HepG2 (cell line): Measurements from ENCODE around the gene ELL. TPM values are rescaled to one million over a fixed set of nuclear protein-coding genes. Genes with fewer than 3 reads are reported as not detected.

ENCODE experiments used
- ASH2L ChIP-seq: fragments of 300-600, 200-600 bp; sonication (generic); IDR thresholded peaks from 2 replicates; pipeline ENCODE4 v1.7.0; 2017; ENCODE audit warnings: low read depth, mild to moderate bottlenecking, moderate library complexity, mixed read lengths, low read length; ENCODE audit not compliant: insufficient read length
- CBX2 ChIP-seq, 2 experiments: fragments of 200-600 bp in 1 of 2; sonication (generic); formaldehyde crosslinking in 1 of 2; IDR thresholded peaks; 2 replicates each; pipeline versions ENCODE4 v1.7.0 to v1.8.1; 2018 to 2022; ENCODE audit warnings: low read depth in 2 of 2, low read length in 1 of 2, mild to moderate bottlenecking in 1 of 2, missing genetic modification reagents in 1 of 2
- FOXJ3 ChIP-seq: sonication (generic); formaldehyde crosslinking; IDR thresholded peaks from 2 replicates; pipeline ENCODE4 v1.4.0; 2020; ENCODE audit warnings: missing genetic modification reagents, mild to moderate bottlenecking, borderline replicate concordance
- HDAC2 ChIP-seq: sonication (generic); formaldehyde crosslinking; IDR thresholded peaks from 2 replicates; pipeline ENCODE4 v1.4.0; 2020; ENCODE audit warnings: missing genetic modification reagents
- KLF15 ChIP-seq: sonication (generic); formaldehyde crosslinking; IDR thresholded peaks from 2 replicates; pipeline ENCODE4 v1.8.1; 2023; ENCODE audit warnings: borderline replicate concordance, mild to moderate bottlenecking, inconsistent platforms, missing genetic modification reagents, mixed read lengths
- MED1 ChIP-seq: sonication (generic); formaldehyde crosslinking; IDR thresholded peaks from 2 replicates; pipeline ENCODE4 v1.4.0; 2020; ENCODE audit warnings: missing genetic modification reagents
- MED8 ChIP-seq: sonication (generic); formaldehyde crosslinking; IDR thresholded peaks from 2 replicates; pipeline ENCODE4 v1.8.1; 2023; ENCODE audit warnings: mild to moderate bottlenecking, missing genetic modification reagents; ENCODE audit not compliant: insufficient replicate concordance
- MLLT10 ChIP-seq: sonication (generic); formaldehyde crosslinking; IDR thresholded peaks from 2 replicates; pipeline ENCODE4 v1.4.0; 2020; ENCODE audit warnings: missing genetic modification reagents
- MYC ChIP-seq: sonication (generic); formaldehyde crosslinking; IDR thresholded peaks from 2 replicates; pipeline ENCODE4 v1.9.0; 2021; ENCODE audit warnings: missing genetic modification reagents, borderline replicate concordance
- PRMT3 ChIP-seq: sonication (generic); formaldehyde crosslinking; IDR thresholded peaks from 2 replicates; pipeline ENCODE4 v1.8.1; 2022; ENCODE audit warnings: low read depth, mild to moderate bottlenecking, moderate library complexity, missing genetic modification reagents, borderline replicate concordance
- SAFB2 ChIP-seq: sonication (generic); formaldehyde crosslinking; IDR thresholded peaks from 2 replicates; pipeline ENCODE4 v1.5.1; 2020; ENCODE audit warnings: missing genetic modification reagents, low read depth, mild to moderate bottlenecking, borderline replicate concordance
- SMAD1 ChIP-seq: sonication (generic); formaldehyde crosslinking; IDR thresholded peaks from 2 replicates; pipeline ENCODE4 v1.4.0; 2020; ENCODE audit warnings: missing genetic modification reagents, low read depth, mild to moderate bottlenecking, borderline replicate concordance
- ZNF382 ChIP-seq: sonication (generic); formaldehyde crosslinking; IDR thresholded peaks from 2 replicates; pipeline ENCODE4 v1.5.0; 2020; ENCODE audit warnings: missing genetic modification reagents, mild to moderate bottlenecking, borderline replicate concordance
- polyA plus RNA-seq, 8 experiments: library from polyadenylated mRNA; depleted of rRNA in 3 of 8; stranded (reverse) in 7 of 8; unstranded in 1 of 8; fragments of >200 nt; fragmentation: Illumina TruSeq in 4 of 8; extraction: Trizol in 4 of 8; gene quantifications; 2 replicates each; pipeline versions ENCODE4 v1.2.1 to v1.2.3, GENCODE V29; 2011 to 2016; ENCODE audit warnings: low read depth in 4 of 8, missing spikeins in 1 of 8, mixed read lengths in 1 of 8; ENCODE audit not compliant: insufficient read depth in 1 of 8
- total RNA-seq, 5 experiments: library from RNA; depleted of rRNA; stranded (reverse); fragments of >200 nt; fragmentation: Illumina TruSeq; extraction: Trizol; gene quantifications; 2 replicates each; pipeline ENCODE4 v1.2.3, GENCODE V29; 2016; ENCODE audit warnings: low read depth in 1 of 5
- TF ChIP-seq, protein P1 (sequence below): sonication (generic); formaldehyde crosslinking; IDR thresholded peaks from 2 replicates; pipeline ENCODE4 v1.4.0; 2020; ENCODE audit warnings: missing genetic modification reagents
- TF ChIP-seq, protein P2 (sequence below): sonication (generic); formaldehyde crosslinking; IDR thresholded peaks from 2 replicates; pipeline ENCODE4 v1.4.0; 2020; ENCODE audit warnings: missing genetic modification reagents, borderline replicate concordance
- TF ChIP-seq, protein P3 (sequence below): sonication (generic); formaldehyde crosslinking; conservative IDR thresholded peaks from 2 replicates; pipeline ENCODE4 v1.4.0; 2020; ENCODE audit warnings: missing genetic modification reagents
- TF ChIP-seq, protein P4 (sequence below), 2 experiments: sonication (generic) in 1 of 2; formaldehyde crosslinking in 1 of 2; IDR thresholded peaks; 2 replicates each; pipeline versions ENCODE4 v1.4.0 to v1.6.1; 2018 to 2020; ENCODE audit warnings: missing genetic modification reagents in 2 of 2, borderline replicate concordance in 1 of 2, low read depth in 1 of 2, mild to moderate bottlenecking in 1 of 2, missing biosample characterization in 1 of 2

ELL gene
- total and polyA plus RNA-seq, 2 of the 13 experiments (the other 11 are each of a cell fraction or from before 2014, with no cell fraction given): 3.7 to 5.4 TPM

DNA sequence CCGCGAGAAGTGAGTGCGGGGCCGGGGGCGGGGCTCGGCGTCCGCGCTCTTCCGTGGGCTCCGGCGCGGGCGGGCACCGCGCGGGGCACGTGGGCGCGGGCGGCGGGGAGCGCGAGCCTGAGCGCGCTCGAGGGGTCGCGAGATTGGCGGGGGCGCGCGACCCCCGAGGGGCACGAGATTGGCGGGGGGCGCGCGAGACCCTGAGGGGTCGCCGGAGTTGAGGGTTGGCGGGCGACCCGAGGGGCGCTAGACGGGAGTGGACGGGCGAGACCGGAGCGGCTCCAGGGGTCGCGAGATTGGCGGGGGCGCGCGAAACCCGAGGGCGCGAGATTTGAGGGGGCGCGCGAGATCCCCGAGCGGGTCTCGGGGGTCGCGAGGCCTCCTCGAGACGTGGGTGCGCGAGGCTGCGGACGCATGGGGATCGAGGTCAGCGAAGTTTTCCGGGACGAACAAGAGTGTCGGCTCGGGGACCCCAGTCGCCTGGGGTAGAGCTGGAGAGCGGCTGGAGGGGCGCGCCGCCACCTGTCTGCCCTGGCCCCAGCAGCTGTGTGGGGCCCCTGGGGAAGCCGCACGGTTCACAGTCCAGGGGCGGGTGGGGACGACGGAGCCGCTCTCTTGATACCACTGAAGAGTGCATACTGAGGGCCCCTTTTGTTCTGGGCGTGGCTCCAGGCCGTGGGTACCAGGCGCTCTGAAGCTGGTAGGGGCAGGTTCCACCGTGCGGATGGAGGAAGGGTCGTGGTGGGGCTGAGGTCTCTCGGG lies 102.0 kb downstream of the ELL start (continued):
- TF ChIP-seq SMAD1 (no peak; the same call in 1 of the 2 replicates), SAFB2 (CRISPR knock-in tag) (no peak), KLF15 (CRISPR knock-in tag) (no peak), FOXJ3 (CRISPR knock-in tag) (no peak), MED1 (CRISPR knock-in tag) (0 out of 2 replicates have a peak, but pooled peaks have one; percentile 13), ZNF382 (CRISPR knock-in tag) (no peak), CBX2 (IDR thresholded peaks at IDR 0.05; ENCODE audit: low read depth, low read length) (no peak), CBX2 (CRISPR knock-in tag; IDR thresholded peaks at IDR 0.05; ENCODE audit: low read depth) (no peak), HDAC2 (CRISPR knock-in tag) (peak; percentile 36; the same call in 1 of the 2 replicates), MYC (peak; percentile 28; the same call in 1 of the 2 replicates), MED8 (CRISPR knock-in tag) (no peak), ASH2L (no peak), MLLT10 (CRISPR knock-in tag) (no peak), PRMT3 (CRISPR knock-in tag) (no peak)
- TF ChIP-seq, protein P1, sequence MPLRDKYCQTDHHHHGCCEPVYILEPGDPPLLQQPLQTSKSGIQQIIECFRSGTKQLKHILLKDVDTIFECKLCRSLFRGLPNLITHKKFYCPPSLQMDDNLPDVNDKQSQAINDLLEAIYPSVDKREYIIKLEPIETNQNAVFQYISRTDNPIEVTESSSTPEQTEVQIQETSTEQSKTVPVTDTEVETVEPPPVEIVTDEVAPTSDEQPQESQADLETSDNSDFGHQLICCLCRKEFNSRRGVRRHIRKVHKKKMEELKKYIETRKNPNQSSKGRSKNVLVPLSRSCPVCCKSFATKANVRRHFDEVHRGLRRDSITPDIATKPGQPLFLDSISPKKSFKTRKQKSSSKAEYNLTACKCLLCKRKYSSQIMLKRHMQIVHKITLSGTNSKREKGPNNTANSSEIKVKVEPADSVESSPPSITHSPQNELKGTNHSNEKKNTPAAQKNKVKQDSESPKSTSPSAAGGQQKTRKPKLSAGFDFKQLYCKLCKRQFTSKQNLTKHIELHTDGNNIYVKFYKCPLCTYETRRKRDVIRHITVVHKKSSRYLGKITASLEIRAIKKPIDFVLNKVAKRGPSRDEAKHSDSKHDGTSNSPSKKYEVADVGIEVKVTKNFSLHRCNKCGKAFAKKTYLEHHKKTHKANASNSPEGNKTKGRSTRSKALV (CRISPR knock-in tag): no peak
- TF ChIP-seq, protein P2, sequence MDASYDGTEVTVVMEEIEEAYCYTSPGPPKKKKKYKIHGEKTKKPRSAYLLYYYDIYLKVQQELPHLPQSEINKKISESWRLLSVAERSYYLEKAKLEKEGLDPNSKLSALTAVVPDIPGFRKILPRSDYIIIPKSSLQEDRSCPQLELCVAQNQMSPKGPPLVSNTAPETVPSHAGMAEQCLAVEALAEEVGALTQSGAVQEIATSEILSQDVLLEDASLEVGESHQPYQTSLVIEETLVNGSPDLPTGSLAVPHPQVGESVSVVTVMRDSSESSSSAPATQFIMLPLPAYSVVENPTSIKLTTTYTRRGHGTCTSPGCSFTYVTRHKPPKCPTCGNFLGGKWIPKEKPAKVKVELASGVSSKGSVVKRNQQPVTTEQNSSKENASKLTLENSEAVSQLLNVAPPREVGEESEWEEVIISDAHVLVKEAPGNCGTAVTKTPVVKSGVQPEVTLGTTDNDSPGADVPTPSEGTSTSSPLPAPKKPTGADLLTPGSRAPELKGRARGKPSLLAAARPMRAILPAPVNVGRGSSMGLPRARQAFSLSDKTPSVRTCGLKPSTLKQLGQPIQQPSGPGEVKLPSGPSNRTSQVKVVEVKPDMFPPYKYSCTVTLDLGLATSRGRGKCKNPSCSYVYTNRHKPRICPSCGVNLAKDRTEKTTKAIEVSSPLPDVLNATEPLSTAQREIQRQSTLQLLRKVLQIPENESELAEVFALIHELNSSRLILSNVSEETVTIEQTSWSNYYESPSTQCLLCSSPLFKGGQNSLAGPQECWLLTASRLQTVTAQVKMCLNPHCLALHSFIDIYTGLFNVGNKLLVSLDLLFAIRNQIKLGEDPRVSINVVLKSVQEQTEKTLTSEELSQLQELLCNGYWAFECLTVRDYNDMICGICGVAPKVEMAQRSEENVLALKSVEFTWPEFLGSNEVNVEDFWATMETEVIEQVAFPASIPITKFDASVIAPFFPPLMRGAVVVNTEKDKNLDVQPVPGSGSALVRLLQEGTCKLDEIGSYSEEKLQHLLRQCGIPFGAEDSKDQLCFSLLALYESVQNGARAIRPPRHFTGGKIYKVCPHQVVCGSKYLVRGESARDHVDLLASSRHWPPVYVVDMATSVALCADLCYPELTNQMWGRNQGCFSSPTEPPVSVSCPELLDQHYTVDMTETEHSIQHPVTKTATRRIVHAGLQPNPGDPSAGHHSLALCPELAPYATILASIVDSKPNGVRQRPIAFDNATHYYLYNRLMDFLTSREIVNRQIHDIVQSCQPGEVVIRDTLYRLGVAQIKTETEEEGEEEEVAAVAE (CRISPR knock-in tag): no peak
- TF ChIP-seq, protein P3, sequence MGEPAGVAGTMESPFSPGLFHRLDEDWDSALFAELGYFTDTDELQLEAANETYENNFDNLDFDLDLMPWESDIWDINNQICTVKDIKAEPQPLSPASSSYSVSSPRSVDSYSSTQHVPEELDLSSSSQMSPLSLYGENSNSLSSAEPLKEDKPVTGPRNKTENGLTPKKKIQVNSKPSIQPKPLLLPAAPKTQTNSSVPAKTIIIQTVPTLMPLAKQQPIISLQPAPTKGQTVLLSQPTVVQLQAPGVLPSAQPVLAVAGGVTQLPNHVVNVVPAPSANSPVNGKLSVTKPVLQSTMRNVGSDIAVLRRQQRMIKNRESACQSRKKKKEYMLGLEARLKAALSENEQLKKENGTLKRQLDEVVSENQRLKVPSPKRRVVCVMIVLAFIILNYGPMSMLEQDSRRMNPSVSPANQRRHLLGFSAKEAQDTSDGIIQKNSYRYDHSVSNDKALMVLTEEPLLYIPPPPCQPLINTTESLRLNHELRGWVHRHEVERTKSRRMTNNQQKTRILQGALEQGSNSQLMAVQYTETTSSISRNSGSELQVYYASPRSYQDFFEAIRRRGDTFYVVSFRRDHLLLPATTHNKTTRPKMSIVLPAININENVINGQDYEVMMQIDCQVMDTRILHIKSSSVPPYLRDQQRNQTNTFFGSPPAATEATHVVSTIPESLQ (CRISPR knock-in tag): no peak
- TF ChIP-seq, protein P4, sequence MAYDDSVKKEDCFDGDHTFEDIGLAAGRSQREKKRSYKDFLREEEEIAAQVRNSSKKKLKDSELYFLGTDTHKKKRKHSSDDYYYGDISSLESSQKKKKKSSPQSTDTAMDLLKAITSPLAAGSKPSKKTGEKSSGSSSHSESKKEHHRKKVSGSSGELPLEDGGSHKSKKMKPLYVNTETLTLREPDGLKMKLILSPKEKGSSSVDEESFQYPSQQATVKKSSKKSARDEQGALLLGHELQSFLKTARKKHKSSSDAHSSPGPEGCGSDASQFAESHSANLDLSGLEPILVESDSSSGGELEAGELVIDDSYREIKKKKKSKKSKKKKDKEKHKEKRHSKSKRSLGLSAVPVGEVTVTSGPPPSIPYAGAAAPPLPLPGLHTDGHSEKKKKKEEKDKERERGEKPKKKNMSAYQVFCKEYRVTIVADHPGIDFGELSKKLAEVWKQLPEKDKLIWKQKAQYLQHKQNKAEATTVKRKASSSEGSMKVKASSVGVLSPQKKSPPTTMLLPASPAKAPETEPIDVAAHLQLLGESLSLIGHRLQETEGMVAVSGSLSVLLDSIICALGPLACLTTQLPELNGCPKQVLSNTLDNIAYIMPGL (CRISPR knock-in tag; IDR thresholded peaks at IDR 0.05; ENCODE audit: borderline replicate concordance in 1 of 2, low read depth in 1 of 2): peak in 1 of 2 experiments; percentile 40; a peak in 1 of 4 replicates
